Inflammatory macrophage (primary cell): ENCODE data around the gene CTNND2.
"Not testable (repeated sequence)": the region's sequence is repeated elsewhere in the genome, so short reads cannot be mapped to it uniquely, and the experiment has no call there.

Experiments used
- DNase-seq, 2 donors: peaks; one replicate each; pipeline ENCODE4 v3.0.0-alpha.2; 2020 to 2022

Gene CTNND2

DNA sequence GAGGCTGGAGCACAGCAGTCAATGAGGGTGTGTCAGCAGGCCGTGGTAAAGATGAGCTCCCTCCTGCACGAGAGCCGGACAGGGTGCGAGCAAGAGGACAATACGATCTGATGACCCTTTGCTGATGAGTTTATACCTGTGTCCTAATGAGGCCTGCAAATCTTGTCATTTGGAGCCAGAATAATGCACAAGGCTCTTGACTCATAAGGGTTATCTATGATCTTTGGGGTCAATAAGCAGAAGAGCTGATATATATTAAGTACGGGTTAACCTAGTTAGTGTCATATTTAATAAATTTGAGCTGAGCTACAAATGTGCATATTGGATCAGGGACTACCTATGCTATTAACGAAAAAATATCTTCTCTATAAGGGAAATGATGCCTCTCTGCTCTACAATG is 46.9 kb downstream of the CTNND2 start:
- DNase-seq = no peak

DNA sequence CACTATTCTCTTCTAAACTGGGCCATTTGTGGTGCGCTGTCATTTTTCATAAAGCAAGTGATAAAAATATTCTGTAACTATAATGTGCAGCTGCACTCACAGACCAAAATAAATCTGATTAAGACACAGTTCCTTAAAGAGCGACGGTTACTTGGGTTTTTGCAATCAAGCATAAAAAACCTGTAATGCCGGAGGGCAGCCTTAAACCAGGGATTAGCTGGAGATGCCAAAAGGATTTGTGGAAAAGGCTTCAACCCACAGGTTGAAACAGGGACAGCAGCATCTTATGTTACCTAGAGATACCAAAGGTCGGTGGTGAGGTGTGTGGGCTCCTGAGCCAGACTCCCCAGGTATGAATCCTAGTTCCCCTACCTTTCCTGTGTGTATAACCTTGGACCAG is 49.3 kb downstream of the CTNND2 start:
- no peak for DNase-seq

DNA sequence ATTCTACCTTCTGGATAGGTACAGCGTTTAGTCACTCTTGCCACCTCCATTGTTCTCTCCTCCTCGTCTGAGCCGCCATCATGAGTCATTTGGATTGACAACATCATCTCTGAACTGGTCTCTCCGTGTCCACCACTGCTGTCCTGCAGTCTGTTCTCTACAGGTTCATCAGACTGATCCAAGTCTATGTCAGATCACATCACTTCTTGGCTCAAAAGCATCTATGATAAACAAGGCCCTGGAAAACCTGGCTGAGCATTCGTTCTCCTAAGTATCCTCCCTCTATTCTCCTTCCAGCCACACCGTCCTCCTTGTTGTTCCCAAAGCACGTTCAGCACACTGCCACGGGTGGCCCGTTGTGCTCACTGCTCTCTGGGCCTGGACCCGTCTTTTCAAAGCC is 50.5 kb downstream of the CTNND2 start:
- no peak for DNase-seq

DNA sequence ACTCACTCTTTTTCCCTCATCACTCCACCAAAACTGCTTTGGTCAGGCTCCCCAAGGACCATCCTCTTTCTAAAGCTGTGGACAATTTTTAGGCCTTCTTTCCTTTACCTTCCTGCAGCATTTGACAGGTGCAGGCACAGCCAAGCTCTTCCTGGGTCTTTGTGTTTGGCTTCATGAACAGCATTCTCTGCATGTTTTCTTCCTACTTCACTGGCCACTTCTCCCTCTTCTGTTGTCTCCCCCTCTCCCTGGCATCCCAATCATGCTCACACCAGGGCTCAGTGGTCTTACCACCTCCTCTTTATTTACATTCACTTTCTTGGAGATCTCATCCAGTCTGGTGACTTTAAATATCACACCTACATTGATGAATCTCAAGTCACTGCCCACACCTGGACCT is 51.1 kb downstream of the CTNND2 start:
- no peak for DNase-seq

DNA sequence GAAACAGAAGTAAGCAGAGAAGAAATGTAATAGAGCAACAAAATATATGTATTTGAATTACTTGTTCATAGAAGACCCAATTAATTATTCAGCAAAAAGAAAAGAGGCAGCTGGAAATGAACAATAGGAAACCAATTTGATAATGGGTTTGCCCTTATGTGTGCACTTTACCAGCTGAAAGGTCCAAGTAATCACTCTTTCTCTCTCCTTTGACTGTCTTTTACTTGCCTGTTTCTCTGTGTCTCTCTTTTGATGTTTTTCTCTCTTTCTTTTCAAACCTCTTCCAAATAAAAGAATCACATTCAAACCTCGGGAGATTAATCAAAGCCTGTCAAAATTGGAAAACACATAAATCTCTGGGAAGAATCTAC is 51.5 kb downstream of the CTNND2 start:
- DNase-seq = no peak

DNA sequence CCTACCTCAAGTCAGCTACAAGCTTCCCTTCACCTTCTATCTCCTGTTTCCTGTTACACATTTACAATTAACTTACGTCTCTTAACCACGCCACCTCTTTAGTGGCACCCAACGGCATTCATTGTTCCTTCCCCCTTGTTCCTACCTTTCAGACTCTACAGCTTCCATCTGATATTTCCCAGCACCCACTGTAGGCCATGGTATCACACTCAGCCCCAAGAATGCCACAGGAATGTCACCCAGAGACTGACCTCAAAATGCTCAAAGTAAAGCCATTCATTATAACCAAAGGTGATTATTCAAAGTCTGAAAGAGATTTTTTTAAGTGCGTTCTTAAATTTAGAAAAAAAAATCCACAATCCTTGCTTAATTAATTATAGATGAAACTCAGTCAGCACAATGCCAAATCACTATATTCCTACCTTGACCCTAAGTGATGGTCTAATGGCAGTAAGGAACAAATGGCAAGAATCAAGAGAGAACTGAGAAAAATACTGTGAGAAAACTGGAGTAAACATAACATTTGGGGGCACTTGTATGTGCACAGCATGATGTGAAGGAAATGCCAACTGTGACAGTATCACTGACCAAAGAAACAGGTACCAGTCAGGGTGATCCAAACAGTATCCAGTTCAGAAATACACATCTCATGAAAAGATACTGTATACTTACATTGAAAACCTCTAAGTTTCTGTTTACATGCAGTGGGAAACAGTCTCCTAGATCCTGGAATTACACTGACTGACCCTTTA is 52.1 kb downstream of the CTNND2 start:
- DNase-seq = no peak

DNA sequence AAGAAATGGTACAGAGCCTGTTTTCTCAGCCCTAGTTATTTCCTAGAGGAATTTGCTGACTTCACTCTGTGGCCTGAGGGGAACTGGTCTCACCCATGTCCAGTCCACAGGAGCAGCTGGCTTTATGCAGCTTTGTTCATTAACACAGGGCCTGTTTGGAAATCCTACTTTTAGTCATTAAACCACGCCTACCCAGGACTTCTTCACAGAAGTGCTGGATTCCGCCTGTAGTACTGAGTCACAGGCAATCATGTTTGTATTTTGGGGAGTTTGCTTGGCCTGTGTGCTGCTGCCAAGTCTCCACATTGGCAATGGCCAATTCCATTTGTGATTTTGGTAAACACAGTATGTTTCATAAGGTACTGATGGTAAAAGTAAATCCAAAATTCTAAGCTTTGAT is 52.8 kb downstream of the CTNND2 start:
- no peak for DNase-seq

DNA sequence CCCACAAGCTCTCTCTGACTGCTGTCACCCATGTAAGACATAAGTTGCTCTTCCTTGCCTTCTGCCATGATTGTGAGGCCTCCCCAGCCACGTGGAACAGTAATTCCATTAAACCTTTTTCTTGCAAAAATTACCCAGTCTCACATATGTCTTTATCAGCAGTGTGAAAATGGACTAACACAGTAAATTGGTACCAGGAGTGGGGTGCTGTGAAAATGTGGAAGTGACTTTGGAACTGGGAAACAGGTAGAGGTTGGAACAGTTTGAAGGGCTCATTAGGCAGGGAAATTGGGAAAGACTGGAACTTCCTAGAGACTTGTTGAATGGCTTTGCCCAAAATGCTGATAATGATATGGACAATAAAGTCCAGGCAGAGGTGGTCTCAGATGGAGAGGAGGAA is 75.7 kb downstream of the CTNND2 start:
- DNase-seq = not testable (repeated sequence)

DNA sequence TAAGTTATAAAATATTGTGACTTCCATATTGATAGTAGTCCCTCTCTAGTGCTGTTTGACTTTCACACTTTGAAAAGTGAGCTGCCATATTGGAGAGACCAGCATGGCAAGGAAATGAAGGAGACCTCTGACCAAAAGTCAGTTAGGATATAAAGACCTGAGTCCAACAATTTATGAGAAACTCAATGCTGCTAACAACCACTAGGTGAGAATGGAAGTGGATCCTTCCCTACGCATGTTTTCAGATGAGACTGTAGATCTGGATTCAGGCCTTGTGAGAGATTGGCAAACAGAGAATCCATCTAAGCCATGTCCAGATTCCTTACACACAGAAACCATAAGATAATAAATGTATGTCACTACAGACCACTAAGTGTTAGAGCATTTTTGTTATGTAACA is 81.6 kb downstream of the CTNND2 start:
- no peak for DNase-seq

DNA sequence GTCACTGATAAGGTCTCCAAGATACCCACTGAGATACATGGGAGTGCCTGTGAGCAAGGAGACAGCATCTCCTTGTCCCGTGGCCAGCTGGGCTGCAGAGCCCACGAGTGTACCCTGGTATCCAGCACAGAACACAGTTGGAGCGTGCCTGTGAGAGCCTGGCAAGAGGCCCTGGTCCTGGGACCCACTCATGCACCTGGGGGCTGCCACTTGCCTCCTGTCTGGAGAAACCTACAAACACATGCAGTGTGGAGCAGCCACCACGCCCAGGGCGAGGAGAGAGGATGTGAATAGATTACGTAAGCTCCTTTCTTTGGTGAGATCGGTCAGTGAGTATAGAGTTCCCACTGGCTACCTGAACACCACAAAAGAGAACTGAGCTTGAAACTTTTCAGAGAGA is 88.3 kb downstream of the CTNND2 start:
- no peak for DNase-seq

DNA sequence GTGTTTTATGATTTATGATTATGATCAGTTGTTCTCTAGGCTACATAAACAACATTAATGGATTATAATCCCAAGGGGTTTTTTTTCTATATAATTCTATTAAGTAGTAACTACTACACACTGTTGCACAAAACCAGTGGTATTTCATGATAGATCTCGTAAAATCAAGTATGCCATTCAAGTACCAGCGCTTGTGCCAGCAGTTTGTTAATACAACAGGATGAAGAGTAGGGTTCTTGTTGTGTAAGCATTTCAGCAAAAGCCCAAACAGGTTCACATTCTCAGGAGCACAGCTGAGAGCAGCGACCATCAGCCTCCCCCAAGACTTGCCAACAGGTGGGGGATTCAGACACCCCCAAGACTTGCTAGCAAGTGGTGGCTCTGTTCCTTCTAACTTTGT is 88.8 kb downstream of the CTNND2 start:
- no peak for DNase-seq

DNA sequence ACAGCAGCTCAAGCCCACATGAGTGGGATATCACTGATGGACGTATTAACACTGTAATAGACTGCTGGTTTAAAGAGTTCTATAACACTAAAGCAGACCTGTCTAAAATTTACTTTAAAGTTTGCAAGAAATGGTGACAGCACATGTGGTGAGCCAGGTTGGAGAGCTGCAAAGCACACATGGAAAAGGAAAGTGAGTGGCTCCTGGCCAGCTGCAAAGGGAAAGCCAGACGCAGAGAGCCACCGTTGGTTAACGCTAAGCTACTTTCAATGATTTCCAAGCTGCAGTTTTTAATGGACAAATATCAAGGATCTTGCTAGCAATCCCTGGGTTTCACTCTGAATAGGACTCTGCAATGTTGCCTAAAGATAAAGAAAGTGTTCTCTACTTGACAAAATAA is 89.9 kb downstream of the CTNND2 start:
- DNase-seq = no peak

DNA sequence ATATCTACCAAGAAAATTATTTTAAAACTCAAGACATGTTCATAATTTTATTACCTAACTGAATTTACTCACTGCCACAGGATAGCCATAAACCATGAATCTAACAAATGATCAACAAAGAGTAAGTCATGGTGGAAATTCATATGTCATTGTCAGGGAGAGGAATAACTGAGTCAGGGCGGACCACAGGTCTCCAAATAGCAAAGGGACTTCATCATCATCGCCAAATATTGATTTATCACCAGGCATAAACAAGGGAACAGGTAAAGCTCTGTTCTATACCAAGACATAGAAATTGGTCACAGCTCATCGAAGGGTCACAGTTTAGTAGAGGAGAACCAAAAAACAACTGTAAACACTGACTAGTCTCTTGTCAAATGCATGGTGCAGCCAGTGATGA is 94.8 kb downstream of the CTNND2 start:
- DNase-seq = no peak

DNA sequence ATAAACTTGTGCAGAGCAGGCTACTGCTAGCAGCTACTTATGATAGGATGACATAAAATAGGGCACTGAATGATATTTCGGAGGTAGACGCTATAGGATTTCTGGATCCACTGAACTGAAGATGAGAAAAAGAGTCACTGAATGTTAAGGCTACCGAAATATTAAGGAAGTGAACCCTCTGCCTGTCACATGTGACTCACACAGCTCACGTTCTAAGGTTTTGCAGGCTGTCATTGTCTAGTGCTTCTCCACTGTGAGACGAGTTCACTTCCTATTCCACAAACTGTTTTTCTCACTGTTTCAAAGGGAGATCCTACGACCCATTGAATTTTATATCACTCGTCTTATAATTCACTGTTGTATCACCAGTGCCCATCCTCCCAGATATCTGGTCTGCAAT is 100.8 kb downstream of the CTNND2 start:
- DNase-seq = no peak

DNA sequence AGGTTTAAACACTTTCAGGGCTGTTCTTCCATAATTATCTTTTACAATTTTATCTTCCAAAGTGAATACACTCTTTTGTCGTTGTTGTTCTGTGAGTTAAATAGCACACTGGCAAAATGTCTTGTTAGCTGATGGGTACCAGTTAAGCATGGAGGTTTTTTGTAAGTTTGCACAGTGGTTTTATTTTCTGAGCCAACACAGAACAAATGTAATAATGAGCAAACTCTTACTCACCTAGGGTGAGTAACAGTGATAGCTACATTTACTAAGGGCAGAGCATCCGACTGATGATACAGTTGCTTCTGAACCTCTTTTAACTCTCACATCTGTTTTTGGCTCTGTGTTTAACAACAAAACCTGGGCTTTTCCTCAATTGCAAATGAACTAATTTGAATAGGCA is 103.2 kb downstream of the CTNND2 start:
- no peak for DNase-seq

DNA sequence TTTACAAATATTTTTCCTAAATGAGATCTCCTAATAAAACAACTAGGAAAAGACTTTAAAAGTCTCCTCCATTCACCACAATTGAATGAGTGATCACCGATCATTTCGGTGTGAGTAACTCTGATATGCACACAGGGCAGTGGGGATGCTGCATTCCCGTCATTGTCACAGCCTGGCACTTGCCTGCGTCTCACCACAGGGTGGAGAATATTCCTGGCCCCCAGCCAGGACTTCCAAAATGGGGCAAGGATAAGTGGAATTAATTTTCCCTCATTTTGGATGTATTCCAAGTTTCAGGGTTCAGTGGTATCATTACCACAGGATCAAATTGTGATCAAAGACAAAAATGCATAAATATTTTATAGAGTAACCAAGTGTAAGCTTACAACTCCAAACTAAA is 107.1 kb downstream of the CTNND2 start:
- no peak for DNase-seq

DNA sequence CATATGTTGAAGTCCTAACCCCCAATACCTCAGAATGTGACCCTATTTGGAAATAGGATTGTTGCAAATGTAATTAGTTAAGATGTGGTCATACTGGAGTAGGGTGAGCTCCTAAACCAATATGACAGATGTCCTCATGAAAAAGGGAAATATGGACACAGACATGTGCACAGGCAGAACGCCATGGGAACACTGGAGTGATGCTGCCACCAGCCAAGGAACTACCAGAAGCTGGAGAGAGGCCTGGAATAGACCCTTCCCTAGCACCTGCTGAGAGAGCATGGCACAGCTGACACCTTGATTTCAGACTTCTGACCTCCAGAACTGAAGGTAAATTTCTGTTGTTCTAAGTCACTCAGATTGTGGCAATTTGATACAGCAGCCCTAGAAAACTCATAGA is 110.8 kb downstream of the CTNND2 start:
- DNase-seq = no peak

DNA sequence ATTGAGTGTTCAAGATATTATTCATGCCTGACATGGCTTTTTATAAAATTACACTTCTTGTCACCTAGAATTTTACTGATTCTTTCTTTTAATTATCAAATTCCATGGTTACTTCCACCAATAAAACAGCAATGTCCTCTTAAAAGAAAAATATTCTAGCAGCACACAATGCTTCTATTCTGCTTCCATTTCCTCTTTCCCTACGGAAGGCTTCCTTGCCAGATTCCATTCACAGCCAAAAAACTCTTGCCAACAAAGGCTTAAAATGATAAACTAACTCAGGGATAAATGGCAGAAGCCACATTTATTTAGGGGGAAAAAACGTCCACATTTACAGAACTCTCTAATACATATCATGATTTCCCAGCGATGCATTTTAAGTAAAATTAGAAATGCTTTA is 111.6 kb downstream of the CTNND2 start:
- no peak for DNase-seq

DNA sequence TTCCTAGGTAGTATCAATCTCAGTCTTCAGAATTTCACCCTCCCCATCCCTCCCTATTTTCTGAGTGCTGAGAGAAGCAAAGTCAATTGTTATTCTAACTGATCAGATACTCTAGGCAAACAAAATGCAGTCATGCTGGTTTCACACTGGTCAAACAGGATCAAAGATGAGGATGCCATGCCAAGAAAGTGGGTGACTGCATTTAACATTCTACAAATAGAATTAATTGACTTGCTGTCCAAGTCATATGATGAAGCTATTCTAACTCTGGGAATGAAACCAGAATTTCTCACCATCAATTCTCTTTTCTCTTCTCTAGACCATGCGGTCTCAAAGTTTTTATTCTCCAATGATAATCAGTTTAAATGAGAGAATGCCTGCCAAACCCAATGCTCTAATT is 112.5 kb downstream of the CTNND2 start:
- no peak for DNase-seq

DNA sequence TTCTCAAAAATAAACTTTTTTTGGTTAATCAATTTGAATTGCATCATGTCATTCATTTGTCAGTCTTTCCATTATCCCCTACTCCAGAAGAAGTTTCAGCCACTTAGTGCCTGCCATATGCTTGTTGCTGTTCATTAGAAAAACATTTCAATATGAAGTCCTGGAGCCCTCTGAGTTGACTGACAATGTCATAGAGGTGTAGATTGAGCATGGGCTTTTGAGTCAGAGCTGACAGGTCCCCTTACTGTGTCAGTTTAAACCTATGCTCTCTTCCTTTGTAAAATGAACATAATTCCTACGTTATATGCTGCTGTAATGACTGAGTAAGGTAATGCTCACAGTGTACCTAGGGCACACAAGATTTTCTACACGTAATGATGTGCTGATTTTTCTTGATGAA is 114.0 kb downstream of the CTNND2 start:
- DNase-seq = no peak

DNA sequence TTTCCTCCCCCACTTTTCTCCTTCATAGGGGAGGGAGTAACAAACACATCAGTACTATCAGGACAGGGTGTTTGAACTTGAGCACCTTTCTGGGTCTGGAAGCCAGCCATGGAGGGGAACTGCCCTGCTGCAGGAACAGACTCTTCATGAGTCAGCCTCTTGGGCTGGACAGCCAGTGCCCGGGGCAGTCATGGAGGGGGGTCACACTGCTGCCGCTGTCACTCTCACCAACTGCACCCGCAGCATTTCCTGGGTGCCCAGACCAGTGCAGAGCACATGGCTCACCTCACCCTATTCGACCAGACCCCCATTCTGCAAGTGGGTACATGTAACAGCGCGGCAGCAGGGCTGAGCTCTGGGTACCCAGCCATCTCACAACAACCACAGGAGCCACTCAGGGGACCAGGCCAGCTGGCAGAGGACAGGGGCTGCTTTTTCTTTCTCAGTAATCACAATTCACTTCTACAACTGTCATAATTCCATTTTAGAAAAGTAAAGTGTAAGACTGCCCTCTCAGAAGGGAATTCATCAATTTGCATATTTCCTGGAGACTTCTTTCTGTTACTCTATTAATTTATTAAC is 118.4 kb downstream of the CTNND2 start:
- DNase-seq = no peak

DNA sequence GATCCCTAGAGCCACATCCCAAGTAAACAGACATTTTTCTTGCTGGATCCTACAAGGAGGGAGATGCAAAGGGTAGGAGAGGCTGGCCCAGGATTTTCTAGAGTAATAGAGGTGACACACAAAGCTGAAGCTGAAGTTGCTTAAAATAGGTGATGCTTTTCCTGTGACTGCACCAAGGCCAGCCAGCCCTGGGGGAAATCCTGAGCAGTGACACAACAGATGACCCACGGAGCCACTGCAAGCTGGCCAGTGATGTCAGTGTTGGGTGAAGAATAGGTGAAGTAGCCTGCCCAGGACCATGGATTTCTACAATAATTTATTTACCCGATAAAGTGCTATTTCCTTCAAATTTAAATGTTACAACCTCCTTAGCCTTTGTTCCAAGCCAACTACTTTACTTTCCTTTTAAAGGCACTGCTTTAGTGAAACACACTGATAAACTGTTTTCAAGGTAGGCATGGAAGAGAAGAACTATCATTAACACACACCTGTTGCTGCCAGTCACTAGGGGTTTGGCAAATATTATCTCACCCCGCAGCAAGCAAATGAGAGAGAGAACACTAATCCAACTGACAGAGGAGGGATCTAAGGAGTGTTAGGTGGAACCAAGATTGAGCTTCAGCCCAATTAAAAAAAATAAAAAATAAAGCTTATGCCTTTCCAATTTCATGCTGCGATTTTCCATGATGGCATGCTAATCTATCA is 123.5 kb downstream of the CTNND2 start:
- no peak for DNase-seq

DNA sequence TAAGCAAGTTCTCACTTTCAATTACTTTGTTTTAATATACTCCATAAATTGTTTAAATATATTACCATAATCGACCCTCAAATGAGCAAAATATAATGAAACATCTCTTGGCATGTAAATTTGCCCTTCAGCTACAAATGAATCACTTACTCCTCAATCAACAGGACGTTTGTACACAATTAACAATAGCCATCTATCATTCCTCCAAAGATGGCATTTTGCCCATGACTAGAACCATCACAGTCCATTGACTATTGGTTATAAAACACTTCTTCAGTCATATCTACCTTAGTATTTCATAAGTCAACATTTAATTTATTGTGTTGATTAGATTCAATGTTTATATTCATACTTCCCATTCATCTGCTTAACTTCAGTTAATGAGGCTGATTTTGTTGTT is 127.2 kb downstream of the CTNND2 start:
- no peak for DNase-seq

DNA sequence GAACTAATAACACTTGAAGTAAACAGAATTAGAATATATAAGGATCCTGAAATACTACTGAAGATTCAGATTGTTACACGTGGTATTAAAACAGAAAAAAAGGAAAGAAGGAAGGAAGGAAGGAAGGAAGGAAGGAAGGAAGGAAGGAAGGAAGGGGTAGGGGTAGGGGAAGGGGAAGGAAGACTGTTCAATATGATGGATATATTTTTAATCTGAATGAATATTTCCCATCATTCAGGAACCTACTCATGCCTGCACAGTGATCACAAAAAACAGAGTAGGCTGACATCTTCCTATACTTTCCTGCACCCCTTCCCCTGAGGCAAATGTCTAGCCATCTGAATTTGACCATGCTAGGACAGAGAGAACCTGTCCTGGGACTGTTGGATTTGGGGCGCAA is 133.9 kb downstream of the CTNND2 start:
- no peak for DNase-seq
